H1 (cell line): ENCODE results near the gene ARMH4. TPM values are rescaled to one million over a fixed set of nuclear protein-coding genes. Genes with fewer than 3 reads are reported as not detected.

ENCODE experiments used
- CTCF ChIA-PET: fragments of 300-600 bp; sonication (Branson Sonifier 250); formaldehyde crosslinking; loops from one replicate; lab custom pipeline; 2021; ENCODE audit not compliant: partially characterized antibody; lab: Charles Lee
- POLR2A ChIA-PET: fragments of 300-600 bp; sonication (Branson Sonifier 250); formaldehyde crosslinking; loops from one replicate; lab custom pipeline; 2021; ENCODE audit warnings: inconsistent platforms; ENCODE audit not compliant: partially characterized antibody; lab: Charles Lee
- DNase-seq, 2 experiments: peaks; one replicate each; pipeline versions ENCODE4 v3.0.0 to v3.0.0-alpha.2; 2010 to 2022; ENCODE audit warnings: low spot score in 2 of 2, low read depth in 1 of 2, mixed read lengths in 1 of 2
- FAIRE-seq: peaks from 2 replicates; lab custom pipeline; 2011; peaks lifted over from hg19 to GRCh38; lab: Jason Lieb, UNC
- H2AFZ ChIP-seq: 2 replicates; pipeline ENCODE4 v1.8.1; 2012; ENCODE audit warnings: low read length, inconsistent platforms
- H2AK5ac ChIP-seq: 2 replicates; pipeline ENCODE4 v1.6.1; 2013; ENCODE audit warnings: low read depth, low read length
- H2BK120ac ChIP-seq: replicated peaks from 2 replicates; pipeline ENCODE3; 2013; ENCODE audit warnings: low read depth, low read length, inconsistent platforms
- H2BK12ac ChIP-seq: 2 replicates; pipeline ENCODE4 v1.6.1; 2013; ENCODE audit warnings: low read depth, low read length
- H2BK15ac ChIP-seq: 2 replicates; pipeline ENCODE4 v1.6.1; 2013; ENCODE audit warnings: low read length
- H2BK20ac ChIP-seq: 2 replicates; pipeline ENCODE4 v1.6.1; 2013; ENCODE audit warnings: low read length
- H2BK5ac ChIP-seq: 2 replicates; pipeline ENCODE4 v1.6.1; 2013; ENCODE audit warnings: low read depth, low read length
- H3K14ac ChIP-seq: 2 replicates; pipeline ENCODE4 v1.6.1; 2013; ENCODE audit warnings: inconsistent platforms; ENCODE audit not compliant: insufficient read length
- H3K18ac ChIP-seq: 2 replicates; pipeline ENCODE4 v1.6.1; 2013; ENCODE audit warnings: low read length; ENCODE audit errors: extremely low read depth
- H3K23ac ChIP-seq: 2 replicates; pipeline ENCODE4 v1.6.1; 2013; ENCODE audit warnings: inconsistent platforms; ENCODE audit not compliant: insufficient read length
- H3K23me2 ChIP-seq: 2 replicates; pipeline ENCODE4 v1.6.1; 2013; ENCODE audit warnings: low read depth, low read length
- H3K27ac ChIP-seq: 2 replicates; pipeline ENCODE4 v1.6.1; 2011; ENCODE audit warnings: low read depth, low read length, inconsistent platforms
- H3K27me3 ChIP-seq, 4 experiments: replicated peaks in 1 of 4; 1 replicate in 1 of 4; 2 replicates in 3 of 4; pipeline versions ENCODE4 v1.6.1 to v1.8.1; 2011 to 2013; ENCODE audit warnings: low read length in 3 of 4, mild to moderate bottlenecking in 3 of 4, inconsistent platforms in 2 of 4, mixed read lengths in 2 of 4, moderate library complexity in 1 of 4; ENCODE audit not compliant: control insufficient read depth in 3 of 4, insufficient read depth in 3 of 4; ENCODE audit errors: extremely low read depth in 1 of 4
- H3K36me3 ChIP-seq, 4 experiments: 2 replicates each; pipeline versions ENCODE4 v1.6.1 to v1.8.1; 2011 to 2013; ENCODE audit warnings: mild to moderate bottlenecking in 4 of 4, low read length in 3 of 4, moderate library complexity in 2 of 4, control low read depth in 1 of 4, inconsistent platforms in 1 of 4; ENCODE audit not compliant: insufficient read depth in 4 of 4, control insufficient read depth in 2 of 4
- H3K4ac ChIP-seq: replicated peaks from 2 replicates; pipeline ENCODE3; 2013; ENCODE audit warnings: low read length, low read depth, mixed read lengths, inconsistent platforms; ENCODE audit not compliant: insufficient read length
- H3K4me1 ChIP-seq, 4 experiments: replicated peaks in 1 of 4; 1 replicate in 1 of 4; 2 replicates in 3 of 4; pipeline versions ENCODE4 v1.6.1 to v1.8.1; 2011 to 2013; ENCODE audit warnings: low read length in 3 of 4, inconsistent platforms in 2 of 4, mixed read lengths in 1 of 4; ENCODE audit not compliant: insufficient read depth in 4 of 4, control insufficient read depth in 3 of 4
- H3K4me2 ChIP-seq, 2 experiments: 2 replicates each; pipeline versions ENCODE4 v1.6.1 to v1.8.1; 2011 to 2013; ENCODE audit warnings: low read depth in 2 of 2, low read length in 2 of 2, control low read depth in 1 of 2, inconsistent platforms in 1 of 2, mild to moderate bottlenecking in 1 of 2; ENCODE audit not compliant: insufficient read depth in 1 of 2
- H3K4me3 ChIP-seq, 4 experiments: fragments of 200-600, 300-600 bp in 1 of 4; sonication (generic), shearing (Covaris generic), sonication (Bioruptor Twin) in 1 of 4; 2 replicates each; pipeline versions ENCODE4 v1.5.1 to v1.8.1; 2011 to 2016; ENCODE audit warnings: low read length in 4 of 4, low read depth in 3 of 4, control low read depth in 2 of 4, inconsistent platforms in 2 of 4, mild to moderate bottlenecking in 2 of 4, mixed read lengths in 1 of 4, moderate library complexity in 1 of 4; ENCODE audit not compliant: insufficient read depth in 2 of 4; ENCODE audit errors: extremely low read depth in 1 of 4
- H3K56ac ChIP-seq: replicated peaks from 2 replicates; pipeline ENCODE3; 2013; ENCODE audit warnings: low read depth, mild to moderate bottlenecking, mixed read lengths, low read length, inconsistent platforms; ENCODE audit not compliant: insufficient read length
- H3K79me1 ChIP-seq: 2 replicates; pipeline ENCODE4 v1.6.1; 2013; ENCODE audit warnings: low read depth, low read length, control low read depth
- H3K79me2 ChIP-seq, 2 experiments: 2 replicates each; pipeline versions ENCODE4 v1.6.1 to v1.8.1; 2012 to 2013; ENCODE audit warnings: low read length in 2 of 2, mild to moderate bottlenecking in 2 of 2, inconsistent platforms in 1 of 2; ENCODE audit not compliant: insufficient read depth in 2 of 2, control insufficient read depth in 1 of 2
- H3K9ac ChIP-seq, 4 experiments: replicated peaks in 1 of 4; 1 replicate in 1 of 4; 2 replicates in 3 of 4; pipeline versions ENCODE4 v1.6.1 to v1.8.1; 2011 to 2013; ENCODE audit warnings: low read depth in 3 of 4, low read length in 3 of 4, control low read depth in 2 of 4, mild to moderate bottlenecking in 2 of 4, moderate library complexity in 2 of 4, inconsistent platforms in 1 of 4; ENCODE audit errors: extremely low read depth in 1 of 4
- H3K9me3 ChIP-seq, 2 experiments: 2 replicates each; pipeline versions ENCODE4 v1.6.1 to v1.8.1; 2012 to 2013; ENCODE audit warnings: mild to moderate bottlenecking in 2 of 2, moderate library complexity in 2 of 2, control low read depth in 1 of 2, inconsistent platforms in 1 of 2, low read depth in 1 of 2, low read length in 1 of 2, mixed read lengths in 1 of 2; ENCODE audit not compliant: insufficient read depth in 2 of 2
- H4K20me1 ChIP-seq, 2 experiments: replicated peaks in 1 of 2; 2 replicates each; pipeline versions ENCODE3 to v1.8.1; 2011 to 2013; ENCODE audit warnings: inconsistent platforms in 2 of 2, low read length in 2 of 2, mild to moderate bottlenecking in 1 of 2; ENCODE audit not compliant: insufficient read depth in 2 of 2, control insufficient read depth in 1 of 2
- H4K5ac ChIP-seq: 2 replicates; pipeline ENCODE4 v1.6.1; 2013; ENCODE audit warnings: low read length, low read depth, mixed read lengths, inconsistent platforms; ENCODE audit not compliant: insufficient read length
- H4K8ac ChIP-seq: 2 replicates; pipeline ENCODE4 v1.8.0; 2013; ENCODE audit warnings: mild to moderate bottlenecking, moderate library complexity, low read length, inconsistent platforms; ENCODE audit not compliant: insufficient read depth; ENCODE audit errors: extremely low read depth
- H4K91ac ChIP-seq: replicated peaks from 2 replicates; pipeline ENCODE3; 2013; ENCODE audit warnings: low read length, mixed read lengths, inconsistent platforms; ENCODE audit not compliant: insufficient read length
- POU5F1 ChIP-seq: IDR thresholded peaks from 2 replicates; pipeline ENCODE4 v1.6.1; 2011; ENCODE audit warnings: low read depth, mild to moderate bottlenecking, low read length, moderate library complexity
- SP2 ChIP-seq: IDR thresholded peaks from 2 replicates; pipeline ENCODE4 v1.6.1; 2012; ENCODE audit warnings: mild to moderate bottlenecking, low read length, inconsistent platforms
- SP4 ChIP-seq: IDR thresholded peaks from 2 replicates; pipeline ENCODE4 v1.6.1; 2012; ENCODE audit warnings: low read length, inconsistent platforms
- TAF7 ChIP-seq: optimal IDR thresholded peaks from 2 replicates; pipeline ENCODE3; 2011; ENCODE audit warnings: low read depth, mild to moderate bottlenecking, inconsistent platforms, low read length, moderate library complexity, borderline replicate concordance
- WGBS, 2 experiments: shearing (Covaris generic) in 1 of 2; methylation state at CpG; one replicate each; pipeline versions ENCODE4 v1.1.6 to v1.1.7; 2013 to 2015; ENCODE audit warnings: low lambda C conversion rate in 2 of 2, mixed read lengths in 2 of 2, inconsistent platforms in 1 of 2, low coverage in 1 of 2, missing lambda C conversion rate in 1 of 2; ENCODE audit not compliant: insufficient replicate concordance in 2 of 2, insufficient coverage in 1 of 2, insufficient read length in 1 of 2; ENCODE audit errors: extremely low coverage in 1 of 2, missing lambda C conversion rate in 1 of 2; 5-methylcytosine and 5-hydroxymethylcytosine counted together
- polyA plus RNA-seq, 7 experiments: library from polyadenylated mRNA; depleted of rRNA in 3 of 7; stranded (reverse) in 5 of 7; unstranded in 2 of 7; fragments of >200 nt in 5 of 7; fragments of 200-250 nt in 2 of 7; gene quantifications; 1 replicate in 5 of 7; 2 replicates in 1 of 7; 4 replicates in 1 of 7; pipeline versions ENCODE4 v1.2.1 to v1.2.3, GENCODE V29; 2011 to 2013; ENCODE audit warnings: missing spikeins in 2 of 7, mixed read lengths in 2 of 7
- total RNA-seq: library from RNA; stranded (reverse); fragmentation: NEBNext Ultra II Directional; extraction: Animal tissue kit (Norgen Biotek cat#: 25700); gene quantifications from 2 replicates; pipeline ENCODE4 v1.2.1, GENCODE V29; 2021

The ARMH4 gene
- total and polyA plus RNA-seq, 2 of the 8 experiments (the other 6 are each of a cell fraction or from before 2014, with no cell fraction given), result 7.1 to 25.4 TPM

GRCh38 chr14:58130116-58130782 is 21.8 kb downstream of the ARMH4 start:
- ChIA-PET POLR2A (no interaction called here), CTCF (interaction anchor here (1.1 to 5.0 kb wide), 8 partner anchors 13 to 60 kb away, joined by 3 to 30 read pairs (median 4); no protein-coding TSS in a partner anchor)
- Histone ChIP-seq H3K18ac (no peak overlapping the region), H4K20me1 (no peaks in the 10 kb centered on the region), H3K36me3 (peaks cover 0 to 13% (median 4%) of the 10 kb centered on the region in 4 experiments; a peak in 3 of 8 replicates), H3K23ac (no peak overlapping the region), H3K79me1 (no peaks in the 10 kb centered on the region), H2BK120ac (no peak overlapping the region), H3K9me3 (peaks cover 8% of the 10 kb centered on the region in 2 experiments; a peak in 3 of 4 replicates), H3K4me1 (peaks cover 0 to 2% (median 0%) of the 10 kb centered on the region in 4 experiments; a peak in 1 of 7 replicates), H3K79me2 (no peaks in the 10 kb centered on the region), H3K4ac (no peak overlapping the region), H3K4me2 (no peak overlapping the region), H4K91ac (no peak overlapping the region), H2BK15ac (no peak overlapping the region), H4K5ac (no peak overlapping the region), H3K27ac (no peak overlapping the region), H3K4me3 (no peak overlapping the region), H3K23me2 (no peaks in the 10 kb centered on the region), H2BK12ac (no peak overlapping the region), H2BK5ac (no peak overlapping the region), H2AFZ (no peak overlapping the region), H3K56ac (no peak overlapping the region), H2AK5ac (no peak overlapping the region), H2BK20ac (no peak overlapping the region), H3K27me3 (no peaks in the 10 kb centered on the region), H3K14ac (no peak overlapping the region), H4K8ac (no peak overlapping the region), H3K9ac (no peak overlapping the region)
- 86% methylated on average over 4 of the region's 4 CpGs; no CpG with 5 or more reads in 1 of the 2 experiments for WGBS, 2 experiments
- DNase-seq (no peak), FAIRE-seq (no peak)
- no peak for TF ChIP-seq SP2
- no peak for TF ChIP-seq SP4
- TF ChIP-seq TAF7, result no peak
- no peak for TF ChIP-seq POU5F1
